AG04450 (cell line): ENCODE results near the gene SPATA6L. TPM values are rescaled to one million over a fixed set of nuclear protein-coding genes. Genes with fewer than 3 reads are reported as not detected.

Experiments
- CTCF ChIA-PET: fragments of 300-600, 350-600 bp; formaldehyde crosslinking; extraction: SDS; loops from one replicate; lab custom pipeline; 2022; ENCODE audit warnings: antibody characterized with exemption, inconsistent platforms; lab: Charles Lee
- POLR2A ChIA-PET: fragments of 350-600 bp; formaldehyde crosslinking; extraction: SDS; loops from one replicate; lab custom pipeline; 2021; ENCODE audit warnings: antibody characterized with exemption, inconsistent platforms; lab: Yijun Ruan, JAX
- DNase-seq: peaks from one replicate; pipeline ENCODE4 v3.0.0-alpha.2; 2011; ENCODE audit warnings: low read depth, low spot score
- H3K27ac ChIP-seq: one replicate; pipeline ENCODE4 v1.5.1; 2012; ENCODE audit warnings: low read depth, low read length, control low read depth
- H3K27me3 ChIP-seq: one replicate; pipeline ENCODE4 v1.6.0; 2012; ENCODE audit warnings: low read length; ENCODE audit not compliant: control insufficient read depth, insufficient read depth
- H3K4me3 ChIP-seq: 2 replicates; pipeline ENCODE4 v1.5.1; 2011; ENCODE audit warnings: mild to moderate bottlenecking, low read depth, low read length, control low read depth
- H3K9me3 ChIP-seq: 2 replicates; pipeline ENCODE4 v1.5.1; 2012; ENCODE audit warnings: low read length; ENCODE audit not compliant: control insufficient read depth, insufficient read depth
- polyA plus RNA-seq: library from polyadenylated mRNA; depleted of rRNA; stranded (reverse); fragments of >200 nt; gene quantifications from 2 replicates; pipeline ENCODE4 v1.2.3, GENCODE V29; 2011
- TF ChIP-seq, protein P1 (sequence below): IDR thresholded peaks from 2 replicates; pipeline ENCODE4 v1.5.1; 2011; ENCODE audit warnings: low read depth, low read length, control low read depth, inconsistent platforms

SPATA6L gene
- polyA plus RNA-seq, 1 experiment = 1.0 TPM

DNA sequence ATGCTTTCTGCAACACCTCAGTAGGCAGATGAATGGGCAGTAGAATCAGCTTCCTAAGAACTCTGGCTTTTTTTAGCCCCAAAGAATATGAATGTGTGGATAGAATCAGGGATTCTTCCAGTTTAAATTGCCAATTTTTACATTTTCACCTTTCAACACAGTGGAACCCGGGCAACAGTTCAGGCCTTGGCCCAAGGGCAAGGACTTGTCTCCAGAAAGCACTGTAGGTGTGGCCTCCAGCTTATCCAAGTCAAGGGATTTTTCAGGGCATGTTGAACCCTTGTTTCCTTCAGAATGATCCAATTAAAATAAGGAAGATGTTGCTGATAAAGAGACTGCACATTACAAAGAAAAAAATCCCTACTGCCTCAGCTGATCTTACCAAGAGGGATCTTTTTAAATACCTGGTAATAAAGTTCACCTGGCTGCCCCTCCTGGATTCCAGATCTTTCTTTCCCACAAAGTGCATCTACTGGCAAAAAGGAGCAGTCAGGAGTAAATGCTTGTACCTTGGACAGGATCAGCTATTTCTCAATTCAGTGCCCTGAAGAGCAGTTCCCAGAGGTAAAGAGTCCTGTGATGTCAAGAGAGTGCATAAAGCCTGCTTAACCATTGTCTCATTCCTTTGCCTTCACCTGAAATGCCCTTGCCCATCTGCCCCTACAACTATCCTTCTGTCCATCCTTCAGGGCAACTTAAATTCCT is 84.3 kb downstream of the SPATA6L start:
- DNase-seq = no peak
- POLR2A ChIA-PET = no interaction called here
- no peaks in the 10 kb centered on the region for H3K9me3 ChIP-seq
- no peaks in the 10 kb centered on the region for H3K27me3 ChIP-seq
- CTCF ChIA-PET = no interaction called here
- TF ChIP-seq, protein P1, sequence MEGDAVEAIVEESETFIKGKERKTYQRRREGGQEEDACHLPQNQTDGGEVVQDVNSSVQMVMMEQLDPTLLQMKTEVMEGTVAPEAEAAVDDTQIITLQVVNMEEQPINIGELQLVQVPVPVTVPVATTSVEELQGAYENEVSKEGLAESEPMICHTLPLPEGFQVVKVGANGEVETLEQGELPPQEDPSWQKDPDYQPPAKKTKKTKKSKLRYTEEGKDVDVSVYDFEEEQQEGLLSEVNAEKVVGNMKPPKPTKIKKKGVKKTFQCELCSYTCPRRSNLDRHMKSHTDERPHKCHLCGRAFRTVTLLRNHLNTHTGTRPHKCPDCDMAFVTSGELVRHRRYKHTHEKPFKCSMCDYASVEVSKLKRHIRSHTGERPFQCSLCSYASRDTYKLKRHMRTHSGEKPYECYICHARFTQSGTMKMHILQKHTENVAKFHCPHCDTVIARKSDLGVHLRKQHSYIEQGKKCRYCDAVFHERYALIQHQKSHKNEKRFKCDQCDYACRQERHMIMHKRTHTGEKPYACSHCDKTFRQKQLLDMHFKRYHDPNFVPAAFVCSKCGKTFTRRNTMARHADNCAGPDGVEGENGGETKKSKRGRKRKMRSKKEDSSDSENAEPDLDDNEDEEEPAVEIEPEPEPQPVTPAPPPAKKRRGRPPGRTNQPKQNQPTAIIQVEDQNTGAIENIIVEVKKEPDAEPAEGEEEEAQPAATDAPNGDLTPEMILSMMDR = no peak
- no peak overlapping the region for H3K4me3 ChIP-seq
- no peak overlapping the region for H3K27ac ChIP-seq

DNA sequence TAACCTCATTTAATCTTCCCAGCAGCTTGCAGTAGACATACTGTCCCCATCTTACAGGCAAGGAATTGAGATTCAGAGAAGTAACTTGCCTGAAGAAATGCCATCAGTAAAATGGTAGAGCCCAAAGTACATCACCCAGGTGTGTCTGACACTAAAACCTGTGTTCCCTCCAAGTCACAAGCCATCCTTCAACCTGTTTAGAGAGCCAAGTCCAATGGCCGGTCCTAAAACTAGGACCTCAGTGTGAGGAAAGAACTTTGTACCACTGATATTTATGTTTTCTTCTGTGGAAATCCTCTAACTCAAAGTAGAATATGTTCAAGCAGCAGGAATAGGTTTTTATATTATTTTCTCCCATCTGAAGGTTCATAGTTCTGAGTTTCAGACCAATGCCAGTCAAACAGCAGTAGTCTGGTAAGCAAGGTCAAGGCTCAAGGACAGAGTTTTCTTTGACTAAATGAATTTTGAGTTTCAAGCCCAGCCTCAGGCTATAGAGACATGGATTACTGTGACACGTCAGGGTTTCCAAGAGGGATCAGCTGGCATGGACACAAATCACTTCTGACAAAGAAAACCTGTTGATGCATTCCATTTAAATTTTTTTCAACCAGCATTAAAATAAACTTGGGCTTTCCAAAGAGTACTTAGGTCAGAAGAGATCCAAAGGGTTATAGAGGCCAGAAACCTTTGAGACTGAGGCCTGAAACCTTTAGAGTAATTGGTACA is 85.1 kb downstream of the SPATA6L start:
- H3K4me3 ChIP-seq = no peak overlapping the region
- no peaks in the 10 kb centered on the region for H3K9me3 ChIP-seq
- ChIA-PET CTCF (no interaction called here), POLR2A (no interaction called here)
- no peak overlapping the region for H3K27ac ChIP-seq
- DNase-seq = no peak
- H3K27me3 ChIP-seq = no peaks in the 10 kb centered on the region
- TF ChIP-seq, protein P1 = no peak

DNA sequence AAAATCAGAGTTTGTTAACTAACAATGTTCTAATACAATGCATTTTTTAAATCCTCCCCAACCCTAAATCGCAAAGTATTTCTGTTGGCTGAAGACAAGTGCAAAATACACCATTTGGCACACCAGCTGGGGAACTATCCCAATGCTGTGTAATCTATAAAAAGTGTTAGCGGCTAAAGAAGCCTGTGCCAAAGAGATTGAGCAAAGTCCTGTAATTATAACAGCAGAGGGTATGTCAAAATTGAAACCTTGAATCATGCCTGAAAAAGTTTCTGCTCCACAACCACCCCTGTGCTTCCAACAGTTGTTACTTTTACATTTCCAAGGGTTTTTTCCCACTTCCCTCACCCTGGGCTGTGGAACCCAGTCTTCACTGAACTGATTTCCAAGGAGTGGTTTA is 87.3 kb downstream of the SPATA6L start:
- CTCF ChIA-PET = no interaction called here
- H3K27me3 ChIP-seq = no peaks in the 10 kb centered on the region
- POLR2A ChIA-PET = no interaction called here
- H3K27ac ChIP-seq = no peak overlapping the region
- TF ChIP-seq, protein P1 = no peak
- DNase-seq = no peak
- H3K4me3 ChIP-seq = no peak overlapping the region
- H3K9me3 ChIP-seq = no peaks in the 10 kb centered on the region

DNA sequence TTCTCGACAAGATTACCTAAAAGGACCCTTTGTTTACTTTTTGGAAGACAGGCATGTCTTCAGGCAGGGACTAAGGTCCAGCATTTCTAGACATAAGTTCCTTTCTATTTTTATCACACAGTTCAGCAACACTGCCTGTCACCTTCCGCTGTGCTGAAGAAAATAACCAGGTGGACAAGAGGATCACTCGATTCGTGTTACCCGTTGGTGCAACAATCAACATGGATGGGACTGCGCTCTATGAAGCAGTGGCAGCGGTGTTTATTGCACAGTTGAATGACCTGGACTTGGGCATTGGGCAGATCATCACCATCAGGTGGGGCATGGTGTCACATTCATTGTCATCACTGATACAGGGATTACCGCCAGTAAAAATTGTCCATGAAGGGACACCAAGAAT is 89.8 kb downstream of the SPATA6L start:
- H3K27me3 ChIP-seq = no peaks in the 10 kb centered on the region
- CTCF ChIA-PET = no interaction called here
- TF ChIP-seq, protein P1 = no peak
- DNase-seq = no peak
- H3K9me3 ChIP-seq = no peaks in the 10 kb centered on the region
- POLR2A ChIA-PET = no interaction called here
- H3K27ac ChIP-seq = no peak overlapping the region
- H3K4me3 ChIP-seq = no peak overlapping the region

DNA sequence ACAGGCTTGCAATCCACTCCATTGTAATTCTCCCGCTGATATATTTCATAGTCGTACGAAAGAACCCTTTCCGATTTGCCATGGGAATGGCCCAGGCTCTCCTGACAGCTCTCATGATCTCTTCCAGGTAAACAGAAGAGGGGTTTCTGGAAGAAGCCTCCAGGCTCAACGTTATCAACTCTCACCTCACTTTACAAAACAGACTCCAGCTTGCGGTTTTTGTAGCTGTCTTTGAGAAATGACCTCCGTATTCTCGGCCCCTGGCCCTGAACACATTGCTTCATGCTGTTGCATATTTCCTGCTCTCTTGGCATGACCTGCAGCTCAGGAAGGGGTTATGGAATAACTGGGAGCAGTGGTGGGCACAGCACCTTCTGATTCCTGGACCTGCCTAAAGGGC is 90.3 kb downstream of the SPATA6L start:
- Histone ChIP-seq H3K4me3 (no peak overlapping the region), H3K27me3 (no peaks in the 10 kb centered on the region), H3K9me3 (no peaks in the 10 kb centered on the region), H3K27ac (no peak overlapping the region)
- DNase-seq = no peak
- CTCF ChIA-PET = no interaction called here
- TF ChIP-seq, protein P1 = no peak
- POLR2A ChIA-PET = no interaction called here
